Nephron (organoid): ENCODE results near the gene C8G.
A peak's percentile ranks its signal among the peaks of the same experiment; 100 is the strongest.

Experiments
- H3K27ac Mint-ChIP-seq, 3 experiments: 2 replicates each; pipeline ENCODE4 v1.8.0; 2020; ENCODE audit warnings: mixed read lengths in 3 of 3, mild to moderate bottlenecking in 2 of 3, moderate library complexity in 1 of 3
- H3K27me3 Mint-ChIP-seq: 2 replicates; pipeline ENCODE4 v1.8.0; 2021; ENCODE audit warnings: low read depth, mild to moderate bottlenecking, moderate library complexity, mixed read lengths
- H3K36me3 Mint-ChIP-seq: 2 replicates; pipeline ENCODE4 v1.8.0; 2020; ENCODE audit warnings: low read depth, mixed read lengths
- H3K4me1 Mint-ChIP-seq: 2 replicates; pipeline ENCODE4 v1.8.0; 2020; ENCODE audit warnings: mixed read lengths
- H3K4me3 Mint-ChIP-seq, 3 experiments: 2 replicates each; pipeline ENCODE4 v1.8.0; 2020; ENCODE audit warnings: mild to moderate bottlenecking in 3 of 3, mixed read lengths in 3 of 3, moderate library complexity in 2 of 3
- H3K9me3 Mint-ChIP-seq: 2 replicates; pipeline ENCODE4 v1.8.0; 2020; ENCODE audit warnings: mixed read lengths
- CTCF ChIP-seq, 3 experiments: fragments of 200-600 bp; sonication (generic); IDR thresholded peaks; one replicate each; pipeline ENCODE4 v1.5.0; 2021; ENCODE audit warnings: antibody characterized with exemption in 3 of 3; ENCODE audit not compliant: unreplicated experiment in 3 of 3

C8G gene

DNA sequence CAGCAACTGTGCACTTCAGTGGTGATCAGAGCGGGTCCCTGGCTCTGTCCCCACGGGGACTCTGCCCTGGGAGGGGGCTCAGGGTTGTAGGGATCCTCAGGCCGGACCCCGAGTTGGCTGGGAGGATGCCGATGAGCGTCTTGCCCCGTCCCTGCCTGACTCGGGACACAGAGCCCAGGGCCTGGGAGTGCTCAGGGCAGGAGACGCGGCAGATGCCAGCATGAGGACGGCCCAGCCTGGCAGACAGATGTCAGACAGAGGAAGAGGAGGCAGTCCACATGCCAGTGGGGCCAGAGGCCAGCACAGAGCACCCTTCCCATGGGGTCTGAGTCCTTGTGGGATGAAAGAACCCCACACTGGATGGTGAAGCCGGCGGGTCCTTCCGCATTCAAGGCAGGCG is 18.3 kb downstream of the C8G start:
- H3K36me3 Mint-ChIP-seq, result no peaks in the 10 kb centered on the region
- H3K27ac Mint-ChIP-seq, result peak overlapping the region in 1 of 3 experiments; percentile 73
- H3K4me3 Mint-ChIP-seq, result no peak overlapping the region
- H3K27me3 Mint-ChIP-seq, result peaks cover 6% of the 10 kb centered on the region
- no peaks in the 10 kb centered on the region for H3K9me3 Mint-ChIP-seq
- no peak for TF ChIP-seq CTCF (IDR thresholded peaks at IDR 0.05; ENCODE audit: unreplicated experiment in 3 of 3)
- peaks cover 10% of the 10 kb centered on the region for H3K4me1 Mint-ChIP-seq

DNA sequence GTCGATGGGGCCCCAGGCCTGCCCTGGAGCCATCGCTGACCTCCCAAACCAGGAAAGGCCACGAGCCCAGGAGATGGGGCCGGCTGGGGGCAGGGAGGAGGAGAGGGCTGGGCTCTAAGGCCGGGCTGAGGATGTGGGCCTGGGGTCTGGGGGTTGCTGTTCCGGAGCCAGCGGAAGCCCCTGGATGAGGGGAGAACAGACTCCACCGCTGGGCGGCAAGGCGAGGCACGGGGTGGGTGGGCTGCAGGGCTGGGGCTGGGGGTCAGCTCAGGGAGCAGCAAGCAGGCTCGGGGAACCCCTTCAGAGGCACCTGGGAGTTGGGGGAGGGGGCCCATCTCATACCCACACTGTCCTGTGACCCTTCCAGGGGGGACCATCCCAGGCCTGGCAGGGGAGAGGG is 18.7 kb downstream of the C8G start:
- H3K4me1 Mint-ChIP-seq, result peaks cover 10% of the 10 kb centered on the region
- no peaks in the 10 kb centered on the region for H3K36me3 Mint-ChIP-seq
- H3K27me3 Mint-ChIP-seq, result peaks cover 6% of the 10 kb centered on the region
- H3K4me3 Mint-ChIP-seq, result no peak overlapping the region
- TF ChIP-seq CTCF (IDR thresholded peaks at IDR 0.05; ENCODE audit: unreplicated experiment in 3 of 3), result no peak
- H3K9me3 Mint-ChIP-seq, result no peaks in the 10 kb centered on the region
- no peak overlapping the region for H3K27ac Mint-ChIP-seq

DNA sequence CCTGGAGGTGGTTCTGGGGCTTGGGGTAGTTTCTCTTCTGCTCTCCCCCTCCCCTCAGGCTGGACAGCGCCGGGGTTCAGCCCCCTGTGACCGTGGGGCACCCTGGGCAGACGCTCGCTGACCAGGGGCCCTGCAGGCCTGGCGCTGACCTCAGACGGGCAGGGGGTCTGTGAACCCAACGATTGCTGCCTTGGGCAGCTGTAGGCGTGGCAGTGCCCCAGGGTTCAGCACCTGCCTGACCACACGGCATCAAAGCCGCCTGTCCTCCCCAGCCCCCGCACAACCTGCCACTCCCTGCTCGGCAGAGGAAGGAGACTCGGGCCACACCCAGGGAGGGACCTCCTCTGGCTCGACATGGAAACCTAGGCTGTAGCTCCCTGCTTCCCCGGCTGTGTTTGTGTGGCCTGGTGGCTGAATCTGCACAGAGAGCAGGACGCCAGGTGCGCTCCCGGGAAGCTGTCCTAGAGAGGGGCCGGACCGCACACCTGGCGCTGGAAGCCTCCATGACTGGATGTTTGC is 19.2 kb downstream of the C8G start:
- H3K27me3 Mint-ChIP-seq, result peaks cover 6% of the 10 kb centered on the region
- H3K27ac Mint-ChIP-seq, result no peak overlapping the region
- H3K36me3 Mint-ChIP-seq, result no peaks in the 10 kb centered on the region
- no peak overlapping the region for H3K4me3 Mint-ChIP-seq
- H3K4me1 Mint-ChIP-seq, result peaks cover 10% of the 10 kb centered on the region
- no peak for TF ChIP-seq CTCF (IDR thresholded peaks at IDR 0.05; ENCODE audit: unreplicated experiment in 3 of 3)
- no peaks in the 10 kb centered on the region for H3K9me3 Mint-ChIP-seq

DNA sequence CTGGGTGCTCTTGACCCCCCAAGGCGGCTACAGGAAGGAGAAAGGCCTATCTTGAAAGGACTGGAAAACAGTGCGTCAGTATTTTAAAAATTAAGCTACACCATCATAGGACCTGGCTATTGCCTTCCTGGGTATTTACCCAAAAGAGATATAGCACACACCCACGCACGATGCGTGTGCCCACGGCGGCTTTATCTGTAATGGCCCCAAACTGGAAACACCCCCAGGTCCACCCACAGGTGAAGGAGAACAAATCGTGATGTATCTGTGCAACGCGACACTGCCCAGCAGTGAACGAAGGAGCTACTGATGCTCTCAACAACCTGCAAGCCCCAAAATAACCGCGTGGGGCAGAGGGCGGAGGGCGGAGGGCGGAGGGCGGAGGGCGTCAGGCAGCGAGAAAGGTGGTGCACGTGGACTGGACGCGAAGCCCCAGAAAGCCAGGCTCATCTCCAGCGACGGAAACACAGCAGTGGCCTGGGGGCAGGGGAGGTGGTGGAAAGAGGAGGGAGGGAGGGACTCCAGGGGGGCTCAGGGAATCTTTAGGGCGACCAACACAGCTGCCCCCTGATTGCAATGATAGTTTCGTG is 19.9 kb downstream of the C8G start:
- no peak for TF ChIP-seq CTCF (IDR thresholded peaks at IDR 0.05; ENCODE audit: unreplicated experiment in 3 of 3)
- peaks cover 6% of the 10 kb centered on the region for H3K27me3 Mint-ChIP-seq
- no peak overlapping the region for H3K4me3 Mint-ChIP-seq
- H3K36me3 Mint-ChIP-seq, result no peaks in the 10 kb centered on the region
- no peak overlapping the region for H3K27ac Mint-ChIP-seq
- peaks cover 10% of the 10 kb centered on the region for H3K4me1 Mint-ChIP-seq
- no peaks in the 10 kb centered on the region for H3K9me3 Mint-ChIP-seq

GRCh38 chr9:136965771-136966484 is 20.9 kb downstream of the C8G start:
- peaks cover 6% of the 10 kb centered on the region for H3K27me3 Mint-ChIP-seq
- H3K36me3 Mint-ChIP-seq, result no peaks in the 10 kb centered on the region
- no peak for TF ChIP-seq CTCF (IDR thresholded peaks at IDR 0.05; ENCODE audit: unreplicated experiment in 3 of 3)
- H3K27ac Mint-ChIP-seq, result no peak overlapping the region
- H3K4me1 Mint-ChIP-seq, result peaks cover 10% of the 10 kb centered on the region
- no peak overlapping the region for H3K4me3 Mint-ChIP-seq
- no peaks in the 10 kb centered on the region for H3K9me3 Mint-ChIP-seq
